ENCODE results near the gene NACC2. TPM values are rescaled to one million over a fixed set of nuclear protein-coding genes. Genes with fewer than 3 reads are reported as not detected.
A peak's percentile ranks its signal among the peaks of the same experiment; 100 is the strongest.

The NACC2 gene
- total RNA-seq, 2 donors from 2014 or later: 69.2 to 79.7 TPM

DNA sequence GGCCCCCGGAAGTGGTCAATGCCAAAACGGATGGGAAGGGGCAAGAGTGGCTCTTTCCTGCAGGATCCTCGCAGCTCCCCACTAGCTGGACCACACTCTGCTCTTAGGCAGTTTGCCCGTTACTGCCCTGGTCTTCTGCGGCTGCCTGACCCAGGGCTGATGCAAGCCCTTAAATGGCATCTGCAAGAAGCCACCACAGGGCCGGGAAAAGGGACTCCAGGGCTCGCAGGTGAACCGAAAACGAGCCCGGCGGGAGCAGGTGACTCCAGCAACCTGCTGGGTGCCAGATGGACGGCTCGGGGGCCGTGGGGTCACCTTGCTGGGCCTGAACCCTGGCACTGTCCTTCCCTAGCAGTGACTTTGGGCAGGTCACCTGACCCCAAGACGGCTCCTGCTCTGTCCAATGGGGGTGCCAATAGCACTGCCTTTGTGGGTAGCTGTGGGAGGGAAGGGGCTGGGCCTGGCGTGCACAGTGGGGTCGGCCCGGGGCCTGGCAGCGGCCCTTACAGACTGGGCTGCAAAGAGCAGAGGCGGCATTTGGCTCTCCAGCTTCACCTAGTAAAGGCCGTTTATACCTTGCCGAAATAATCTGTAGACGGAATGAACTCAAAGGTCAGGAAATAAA, 22.3 kb upstream of the NACC2 start:
- Histone ChIP-seq H3K4me3 (peak overlapping the region; percentile 85), H3K9me3 (no peaks in the 10 kb centered on the region), H3K27me3 (replicated peaks; ENCODE audit: insufficient read depth) (no peaks in the 10 kb centered on the region), H3K4me1 (ENCODE audit: control insufficient read depth in 1 of 2, low read depth in 2 of 2) (peaks cover 12 to 29% of the 10 kb centered on the region in 2 donors), H3K27ac (peak overlapping the region; percentile 81 to 90), H3K36me3 (peaks cover 17% of the 10 kb centered on the region)
- TF ChIP-seq, protein P1, sequence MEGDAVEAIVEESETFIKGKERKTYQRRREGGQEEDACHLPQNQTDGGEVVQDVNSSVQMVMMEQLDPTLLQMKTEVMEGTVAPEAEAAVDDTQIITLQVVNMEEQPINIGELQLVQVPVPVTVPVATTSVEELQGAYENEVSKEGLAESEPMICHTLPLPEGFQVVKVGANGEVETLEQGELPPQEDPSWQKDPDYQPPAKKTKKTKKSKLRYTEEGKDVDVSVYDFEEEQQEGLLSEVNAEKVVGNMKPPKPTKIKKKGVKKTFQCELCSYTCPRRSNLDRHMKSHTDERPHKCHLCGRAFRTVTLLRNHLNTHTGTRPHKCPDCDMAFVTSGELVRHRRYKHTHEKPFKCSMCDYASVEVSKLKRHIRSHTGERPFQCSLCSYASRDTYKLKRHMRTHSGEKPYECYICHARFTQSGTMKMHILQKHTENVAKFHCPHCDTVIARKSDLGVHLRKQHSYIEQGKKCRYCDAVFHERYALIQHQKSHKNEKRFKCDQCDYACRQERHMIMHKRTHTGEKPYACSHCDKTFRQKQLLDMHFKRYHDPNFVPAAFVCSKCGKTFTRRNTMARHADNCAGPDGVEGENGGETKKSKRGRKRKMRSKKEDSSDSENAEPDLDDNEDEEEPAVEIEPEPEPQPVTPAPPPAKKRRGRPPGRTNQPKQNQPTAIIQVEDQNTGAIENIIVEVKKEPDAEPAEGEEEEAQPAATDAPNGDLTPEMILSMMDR (IDR thresholded peaks at IDR 0.05): no peak
- DNase-seq (ENCODE audit: low spot score): no peak
- no peak for ATAC-seq (ENCODE audit: insufficient number of reproducible peaks, low FRiP score, low read depth)

DNA sequence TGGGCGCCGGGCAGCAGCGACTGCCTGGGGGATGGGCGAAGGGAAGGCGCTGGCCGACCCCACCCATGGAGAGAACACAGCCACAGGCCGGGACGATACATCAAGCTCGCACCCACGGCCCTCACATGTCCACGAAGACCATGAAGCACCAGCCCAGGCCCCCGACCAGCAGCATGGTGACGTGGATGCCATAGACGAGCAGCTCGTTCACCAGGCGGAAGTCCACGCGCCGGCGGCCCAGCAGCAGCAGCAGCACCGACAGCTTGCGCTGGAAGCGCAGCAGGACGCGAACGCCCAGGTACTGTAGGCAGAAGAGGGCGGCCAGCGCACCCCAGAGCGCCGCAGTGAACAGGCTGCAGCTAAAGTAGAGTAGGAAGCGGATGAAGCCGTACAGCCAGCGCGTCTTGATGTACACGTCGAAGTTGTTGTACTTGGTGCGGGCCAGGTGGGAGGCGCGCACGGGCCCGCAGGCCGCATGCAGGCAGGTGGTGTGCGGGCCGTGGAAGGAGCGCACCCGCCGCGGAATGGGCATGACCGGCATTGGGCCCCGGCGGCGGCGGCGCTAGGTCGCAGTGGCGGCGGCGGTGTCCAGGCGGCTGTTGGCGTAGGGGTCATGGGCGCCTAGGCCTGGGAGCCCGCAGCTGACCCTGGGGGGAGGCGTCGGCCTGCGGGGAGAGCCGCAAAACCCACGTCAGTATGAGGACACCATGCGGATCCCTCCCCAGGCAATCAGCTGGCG, 21.4 kb upstream of the NACC2 start:
- H3K27me3 ChIP-seq (replicated peaks; ENCODE audit: insufficient read depth): no peaks in the 10 kb centered on the region
- ATAC-seq (ENCODE audit: insufficient number of reproducible peaks, low FRiP score, low read depth) (no peak), DNase-seq (ENCODE audit: low spot score) (no peak)
- H3K36me3 ChIP-seq: peaks cover 17% of the 10 kb centered on the region
- H3K4me1 ChIP-seq (ENCODE audit: control insufficient read depth in 1 of 2, low read depth in 2 of 2): peaks cover 12 to 29% of the 10 kb centered on the region in 2 donors
- no peak overlapping the region for H3K27ac ChIP-seq
- TF ChIP-seq, protein P1 (IDR thresholded peaks at IDR 0.05): no peak
- no peaks in the 10 kb centered on the region for H3K9me3 ChIP-seq
- no peak overlapping the region for H3K4me3 ChIP-seq

DNA sequence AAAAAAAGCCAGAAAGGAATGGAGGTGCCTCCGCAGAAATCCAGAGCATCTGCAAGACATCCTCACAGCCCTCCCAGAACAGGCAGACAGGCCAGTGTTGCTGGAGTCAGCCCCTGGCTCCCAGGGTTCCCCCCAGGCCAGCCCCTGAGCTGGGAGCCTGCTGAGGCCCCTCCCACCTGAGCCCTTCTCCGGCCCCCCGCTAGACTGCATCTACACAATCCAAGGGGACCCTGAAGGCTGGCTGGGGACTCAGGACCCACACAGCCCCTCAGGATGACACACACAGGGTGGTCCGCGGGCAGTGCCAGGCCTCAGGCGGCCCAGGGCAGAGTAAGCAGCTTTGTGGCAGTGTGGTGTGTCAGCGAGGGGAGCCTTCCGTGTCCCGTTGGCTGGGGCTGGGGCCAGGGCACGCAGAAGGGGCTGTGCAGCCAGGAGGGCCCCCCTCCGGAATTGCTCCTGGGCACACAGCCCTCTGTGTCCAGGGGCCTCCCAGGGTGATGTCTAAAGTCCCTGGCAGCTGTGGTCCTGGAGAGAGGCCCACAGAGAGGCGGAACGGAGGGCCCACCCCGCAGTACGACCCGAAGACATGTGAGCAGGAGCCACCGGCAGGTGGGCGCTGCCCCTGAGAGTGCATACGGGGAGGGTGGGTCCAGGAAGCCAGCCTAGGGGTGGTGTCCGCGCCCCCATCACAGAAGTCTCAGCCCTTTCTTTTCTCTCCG, 20.7 kb upstream of the NACC2 start:
- no peak overlapping the region for H3K27ac ChIP-seq
- no peak for ATAC-seq (ENCODE audit: insufficient number of reproducible peaks, low FRiP score, low read depth)
- DNase-seq (ENCODE audit: low spot score): no peak
- TF ChIP-seq, protein P1 (IDR thresholded peaks at IDR 0.05): no peak
- H3K36me3 ChIP-seq: peaks cover 17% of the 10 kb centered on the region
- H3K4me3 ChIP-seq: no peak overlapping the region
- no peaks in the 10 kb centered on the region for H3K9me3 ChIP-seq
- peaks cover 12 to 31% of the 10 kb centered on the region in 2 donors for H3K4me1 ChIP-seq (ENCODE audit: control insufficient read depth in 1 of 2, low read depth in 2 of 2)
- H3K27me3 ChIP-seq (replicated peaks; ENCODE audit: insufficient read depth): no peaks in the 10 kb centered on the region

DNA sequence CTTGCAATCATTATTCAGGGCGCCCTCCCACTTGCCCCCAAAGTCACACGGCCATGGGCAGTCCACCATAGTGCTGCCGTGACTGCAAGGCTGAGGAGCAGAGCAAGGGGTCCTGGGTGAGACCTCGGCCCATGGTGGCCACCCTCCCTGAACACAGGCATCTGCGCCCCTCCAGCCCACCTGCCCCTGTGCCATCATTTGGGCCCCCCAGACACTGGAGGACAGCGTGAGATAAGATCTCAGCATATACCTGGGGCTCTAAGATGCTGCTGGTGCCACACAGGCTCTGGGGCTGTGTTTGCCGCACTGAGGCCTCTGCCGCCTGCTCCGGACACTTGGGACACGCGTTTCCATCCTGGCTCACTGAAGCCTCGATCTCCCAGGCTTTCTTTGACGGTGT, 20.1 kb upstream of the NACC2 start:
- H3K27me3 ChIP-seq (replicated peaks; ENCODE audit: insufficient read depth): no peaks in the 10 kb centered on the region
- TF ChIP-seq, protein P1 (IDR thresholded peaks at IDR 0.05): no peak
- ATAC-seq (ENCODE audit: insufficient number of reproducible peaks, low FRiP score, low read depth) (no peak), DNase-seq (ENCODE audit: low spot score) (no peak)
- H3K9me3 ChIP-seq: no peaks in the 10 kb centered on the region
- peaks cover 17% of the 10 kb centered on the region for H3K36me3 ChIP-seq
- peaks cover 16 to 33% of the 10 kb centered on the region in 2 donors for H3K4me1 ChIP-seq (ENCODE audit: control insufficient read depth in 1 of 2, low read depth in 2 of 2)
- H3K27ac ChIP-seq: no peak overlapping the region
- H3K4me3 ChIP-seq: no peak overlapping the region

DNA sequence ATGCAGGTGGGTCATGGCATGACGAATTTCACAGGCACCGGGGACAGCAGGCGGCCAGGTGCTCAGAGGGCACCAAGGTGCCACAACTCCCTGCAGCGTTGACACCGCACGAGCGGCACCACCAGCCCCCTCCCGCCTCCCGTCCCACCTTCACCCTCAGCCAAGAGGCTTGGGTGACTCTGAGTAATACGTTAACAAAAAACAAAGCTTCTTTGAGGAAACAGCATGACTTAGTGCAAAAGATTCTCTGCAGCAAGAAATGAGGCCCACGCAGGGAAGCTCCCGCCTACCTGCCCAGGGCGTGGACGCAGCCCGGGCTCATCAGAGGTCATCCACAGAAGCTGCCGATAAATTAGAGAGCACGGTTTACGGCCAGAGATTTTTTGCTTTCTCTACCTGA, 19.5 kb upstream of the NACC2 start:
- TF ChIP-seq, protein P1 (IDR thresholded peaks at IDR 0.05): no peak
- DNase-seq (ENCODE audit: low spot score) (no peak), ATAC-seq (ENCODE audit: insufficient number of reproducible peaks, low FRiP score, low read depth) (no peak)
- Histone ChIP-seq H3K27me3 (replicated peaks; ENCODE audit: insufficient read depth) (no peaks in the 10 kb centered on the region), H3K36me3 (peaks cover 17% of the 10 kb centered on the region), H3K4me1 (ENCODE audit: control insufficient read depth in 1 of 2, low read depth in 2 of 2) (peaks cover 16 to 32% of the 10 kb centered on the region in 2 donors), H3K4me3 (no peak overlapping the region), H3K27ac (no peak overlapping the region), H3K9me3 (no peaks in the 10 kb centered on the region)

Measured in thoracic aorta (tissue), 2 donors.